ENCODE data around the gene BICC1. TPM values are rescaled to one million over a fixed set of nuclear protein-coding genes. Genes with fewer than 3 reads are reported as not detected.

The BICC1 gene
- total and polyA plus RNA-seq, 2 of the 4 experiments (the other 2 are of a cell fraction) = 5.7 to 42.5 TPM

DNA sequence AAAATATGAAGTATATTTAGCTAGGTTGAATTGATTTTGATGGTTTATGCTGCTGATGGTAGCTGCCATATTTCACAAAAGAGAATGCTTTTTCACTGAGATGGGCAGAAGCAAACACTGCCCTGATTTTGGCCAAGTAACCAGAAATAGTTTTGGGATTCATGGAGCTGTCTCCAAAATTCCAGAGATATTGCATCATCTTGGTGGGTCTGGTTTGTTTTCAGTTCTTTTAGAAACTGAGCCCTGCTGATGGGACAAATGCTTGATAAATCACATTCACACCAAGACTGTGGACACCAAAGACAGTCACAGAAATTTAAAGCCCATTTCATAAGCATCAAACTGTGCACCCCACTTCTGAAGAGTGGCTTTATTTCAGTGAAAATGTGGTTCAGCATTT is 140.5 kb downstream of the BICC1 start:
- H3K14ac ChIP-seq (replicated peaks; ENCODE audit: low read depth, low read length) = peak overlapping the region; percentile 19; the same call in 1 of the 2 replicates
- intact Hi-C loops (cut with micrococcal nuclease) (no loop called here), in situ Hi-C loops (cut with MboI; ENCODE audit: low sequenced_read_pairs) (no loop called here), dilution Hi-C loops (cut with HindIII; ENCODE audit: low sequenced_read_pairs, unreplicated experiment) (no loop called here)
- no peak overlapping the region for H3K9ac ChIP-seq (ENCODE audit: low read depth, low read length)
- peaks cover 5% of the 10 kb centered on the region; the same call in 1 of the 2 replicates for H4K20me1 ChIP-seq (ENCODE audit: insufficient read depth, low read length)
- TF ChIP-seq RFX5 (IDR thresholded peaks at IDR 0.05; ENCODE audit: low read depth, low read length) (no peak), CEBPB (IDR thresholded peaks at IDR 0.05; ENCODE audit: low read depth, low read length) (peak; percentile 95)
- H3K9me3 ChIP-seq (ENCODE audit: control insufficient read depth, insufficient read depth, low read length) = no peaks in the 10 kb centered on the region
- H3K4me2 ChIP-seq (ENCODE audit: low read depth, low read length) = no peak overlapping the region
- H2BK20ac ChIP-seq (ENCODE audit: low read depth, low read length) = peak overlapping the region; percentile 90
- ATAC-seq (ENCODE audit: low read depth) (peak; percentile 63), DNase-seq (peak; percentile 48)
- H2BK120ac ChIP-seq (ENCODE audit: low read depth, low read length) = peak overlapping the region; percentile 70
- ChIA-PET POLR2A (ENCODE audit: unreplicated experiment) (no interaction called here), CTCF (no interaction called here)
- peaks cover 7% of the 10 kb centered on the region for H3K9me1 ChIP-seq (ENCODE audit: insufficient read depth, low read length)
- no TSS peak for BruUV-seq (replicated peaks)
- H3K79me1 ChIP-seq (ENCODE audit: low read depth in 1 of 2, low read length in 2 of 2) = peaks cover 33 to 46% of the 10 kb centered on the region in 2 experiments
- H3K36me3 ChIP-seq (ENCODE audit: control insufficient read depth, insufficient read depth, low read length) = 0 out of 2 replicates have a peak, but pooled peaks cover 2% of the 10 kb centered on the region
- H4K5ac ChIP-seq (ENCODE audit: low read depth, low read length) = no peak overlapping the region
- peaks cover 12% of the 10 kb centered on the region for H3K4me1 ChIP-seq (ENCODE audit: control insufficient read depth, insufficient read depth, low read length)
- peak overlapping the region; percentile 38; the same call in 1 of the 2 replicates for H4K91ac ChIP-seq (ENCODE audit: insufficient read depth, low read depth, low read length)
- no peak overlapping the region; the same call in 2 of the 3 replicates for H2BK15ac ChIP-seq (ENCODE audit: low read depth, low read length)
- no peak overlapping the region; the same call in 1 of the 2 replicates for H3K56ac ChIP-seq (ENCODE audit: extremely low read depth, insufficient read depth, low read length)
- no peak overlapping the region for H3K4me3 ChIP-seq (ENCODE audit: insufficient read depth, low read depth, low read length)
- H4K8ac ChIP-seq (ENCODE audit: low read depth in 2 of 2, low read length in 2 of 2) = peak overlapping the region in 1 of 2 experiments; percentile 74; a peak in 1 of 4 replicates
- peak overlapping the region; percentile 11; the same call in 1 of the 2 replicates for H2AK5ac ChIP-seq (ENCODE audit: low read depth, low read length)
- no peak overlapping the region for H3K27ac ChIP-seq (ENCODE audit: insufficient read depth, low read length)
- no peak overlapping the region for H3K18ac ChIP-seq (ENCODE audit: low read depth, low read length)
- no peaks in the 10 kb centered on the region for H3K27me3 ChIP-seq (ENCODE audit: control insufficient read depth, insufficient read depth, low read length)
- H3K23ac ChIP-seq (ENCODE audit: low read depth, low read length) = peak overlapping the region; percentile 4; the same call in 1 of the 2 replicates
- no peak overlapping the region for H2AFZ ChIP-seq (replicated peaks; ENCODE audit: low read length, poor library complexity)
- H3K4ac ChIP-seq (ENCODE audit: low read depth, low read length) = peak overlapping the region; percentile 72; the same call in 1 of the 2 replicates
- no peak overlapping the region for H2AK9ac ChIP-seq (replicated peaks; ENCODE audit: low read depth, low read length, poor library complexity)
- H2BK5ac ChIP-seq (ENCODE audit: low read depth, low read length, poor library complexity, severe bottlenecking) = peak overlapping the region; percentile 8

All from IMR-90 (cell line).